ENCODE measurements around the gene ABCC1. TPM values are rescaled to one million over a fixed set of nuclear protein-coding genes. Genes with fewer than 3 reads are reported as not detected.

The ABCC1 gene
- total RNA-seq, 1 donor from 2014 or later, result 29.9 TPM

DNA sequence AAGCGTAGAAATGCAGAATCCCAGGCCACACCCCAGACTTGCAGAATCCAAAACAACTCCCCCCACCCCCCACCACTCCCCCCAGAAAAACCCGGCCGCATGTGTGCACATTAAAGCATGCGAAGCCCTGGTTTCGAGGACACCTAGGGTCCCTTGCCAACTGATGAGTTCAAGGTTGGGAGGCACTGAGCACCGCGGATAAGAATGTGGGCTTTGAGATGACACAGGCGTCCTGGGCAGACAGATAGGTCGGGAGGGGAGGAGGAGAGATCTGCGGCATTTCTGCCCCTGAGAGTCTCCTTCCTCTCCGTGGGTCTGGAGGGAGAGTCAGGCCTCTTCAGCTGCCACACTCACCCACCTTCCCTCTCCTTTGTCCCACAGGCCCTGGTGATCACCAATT lies 98.3 kb downstream of the ABCC1 start:
- Mint-ChIP-seq H3K4me1 (ENCODE audit: low read depth, unreplicated experiment) (peaks cover 4% of the 10 kb centered on the region), H3K4me3 (ENCODE audit: unreplicated experiment) (no peak overlapping the region), H3K36me3 (ENCODE audit: unreplicated experiment) (peaks cover 10% of the 10 kb centered on the region), H3K9me3 (ENCODE audit: unreplicated experiment) (no peaks in the 10 kb centered on the region), H3K27ac (ENCODE audit: unreplicated experiment) (no peak overlapping the region), H3K27me3 (ENCODE audit: unreplicated experiment) (peaks cover 6% of the 10 kb centered on the region)
- no peak for DNase-seq
- TF ChIP-seq, protein P1, sequence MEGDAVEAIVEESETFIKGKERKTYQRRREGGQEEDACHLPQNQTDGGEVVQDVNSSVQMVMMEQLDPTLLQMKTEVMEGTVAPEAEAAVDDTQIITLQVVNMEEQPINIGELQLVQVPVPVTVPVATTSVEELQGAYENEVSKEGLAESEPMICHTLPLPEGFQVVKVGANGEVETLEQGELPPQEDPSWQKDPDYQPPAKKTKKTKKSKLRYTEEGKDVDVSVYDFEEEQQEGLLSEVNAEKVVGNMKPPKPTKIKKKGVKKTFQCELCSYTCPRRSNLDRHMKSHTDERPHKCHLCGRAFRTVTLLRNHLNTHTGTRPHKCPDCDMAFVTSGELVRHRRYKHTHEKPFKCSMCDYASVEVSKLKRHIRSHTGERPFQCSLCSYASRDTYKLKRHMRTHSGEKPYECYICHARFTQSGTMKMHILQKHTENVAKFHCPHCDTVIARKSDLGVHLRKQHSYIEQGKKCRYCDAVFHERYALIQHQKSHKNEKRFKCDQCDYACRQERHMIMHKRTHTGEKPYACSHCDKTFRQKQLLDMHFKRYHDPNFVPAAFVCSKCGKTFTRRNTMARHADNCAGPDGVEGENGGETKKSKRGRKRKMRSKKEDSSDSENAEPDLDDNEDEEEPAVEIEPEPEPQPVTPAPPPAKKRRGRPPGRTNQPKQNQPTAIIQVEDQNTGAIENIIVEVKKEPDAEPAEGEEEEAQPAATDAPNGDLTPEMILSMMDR (IDR thresholded peaks at IDR 0.05; ENCODE audit: partially characterized antibody, unreplicated experiment), result no peak

- no peaks in the 10 kb centered on the region for H3K9me3 Mint-ChIP-seq (ENCODE audit: unreplicated experiment)
- H3K4me3 Mint-ChIP-seq (ENCODE audit: unreplicated experiment), result no peak overlapping the region
- peaks cover 4% of the 10 kb centered on the region for H3K4me1 Mint-ChIP-seq (ENCODE audit: low read depth, unreplicated experiment)
- TF ChIP-seq, protein P1 (IDR thresholded peaks at IDR 0.05; ENCODE audit: partially characterized antibody, unreplicated experiment), result no peak
- peaks cover 10% of the 10 kb centered on the region for H3K36me3 Mint-ChIP-seq (ENCODE audit: unreplicated experiment)
- H3K27ac Mint-ChIP-seq (ENCODE audit: unreplicated experiment), result no peak overlapping the region
- DNase-seq, result no peak
- H3K27me3 Mint-ChIP-seq (ENCODE audit: unreplicated experiment), result peaks cover 6% of the 10 kb centered on the region
Observed at GRCh38 chr16:16048904-16049582, 99.6 kb downstream of the ABCC1 start.

DNA sequence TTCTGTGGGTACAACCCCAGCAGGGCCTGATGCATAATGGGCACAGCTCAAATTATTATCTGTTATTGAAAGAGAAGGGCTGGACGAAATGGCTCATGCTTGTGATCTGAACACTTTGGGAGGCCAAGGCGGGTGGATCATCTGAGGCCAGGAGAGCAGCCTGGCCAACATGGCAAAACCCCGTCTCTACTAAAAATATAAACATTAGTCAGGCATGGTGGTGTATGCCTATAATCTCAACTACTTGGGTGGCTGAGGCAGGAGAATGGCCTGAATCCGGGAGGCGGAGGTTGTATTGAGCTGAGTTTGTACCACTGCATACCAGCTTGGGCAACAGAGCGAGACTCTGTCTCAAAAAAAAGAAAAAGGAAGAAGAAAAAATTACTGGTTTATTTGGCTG lies 100.7 kb downstream of the ABCC1 start:
- no peak for DNase-seq
- H3K9me3 Mint-ChIP-seq (ENCODE audit: unreplicated experiment), result no peaks in the 10 kb centered on the region
- H3K4me3 Mint-ChIP-seq (ENCODE audit: unreplicated experiment), result no peak overlapping the region
- H3K27me3 Mint-ChIP-seq (ENCODE audit: unreplicated experiment), result peaks cover 6% of the 10 kb centered on the region
- H3K4me1 Mint-ChIP-seq (ENCODE audit: low read depth, unreplicated experiment), result peaks cover 4% of the 10 kb centered on the region
- TF ChIP-seq, protein P1 (IDR thresholded peaks at IDR 0.05; ENCODE audit: partially characterized antibody, unreplicated experiment), result no peak
- H3K27ac Mint-ChIP-seq (ENCODE audit: unreplicated experiment), result no peak overlapping the region
- peaks cover 10% of the 10 kb centered on the region for H3K36me3 Mint-ChIP-seq (ENCODE audit: unreplicated experiment)

DNA sequence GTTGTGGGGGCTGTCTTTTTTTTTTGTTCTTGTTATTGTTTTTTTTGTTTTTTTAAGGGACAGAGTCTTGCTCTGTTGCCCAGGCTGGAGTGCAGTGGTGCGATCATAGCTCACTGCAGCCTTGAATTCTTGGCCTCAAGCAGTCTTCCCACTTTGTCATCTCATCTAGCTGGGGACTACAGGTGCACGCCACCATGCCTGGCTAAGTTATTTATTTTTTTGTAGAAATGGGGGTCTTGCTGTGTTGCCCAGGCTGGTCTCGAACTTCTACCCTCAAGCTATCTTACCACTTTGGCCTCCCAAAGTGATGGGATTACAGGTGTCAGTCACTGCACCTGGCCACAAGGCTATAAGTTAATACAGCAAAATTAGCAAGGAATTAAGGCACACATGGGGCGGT lies 101.7 kb downstream of the ABCC1 start:
- H3K27ac Mint-ChIP-seq (ENCODE audit: unreplicated experiment), result no peak overlapping the region
- H3K27me3 Mint-ChIP-seq (ENCODE audit: unreplicated experiment), result peaks cover 3% of the 10 kb centered on the region
- no peaks in the 10 kb centered on the region for H3K9me3 Mint-ChIP-seq (ENCODE audit: unreplicated experiment)
- DNase-seq, result no peak
- H3K4me1 Mint-ChIP-seq (ENCODE audit: low read depth, unreplicated experiment), result no peaks in the 10 kb centered on the region
- H3K36me3 Mint-ChIP-seq (ENCODE audit: unreplicated experiment), result peaks cover 5% of the 10 kb centered on the region
- TF ChIP-seq, protein P1 (IDR thresholded peaks at IDR 0.05; ENCODE audit: partially characterized antibody, unreplicated experiment), result no peak
- H3K4me3 Mint-ChIP-seq (ENCODE audit: unreplicated experiment), result no peak overlapping the region

DNA sequence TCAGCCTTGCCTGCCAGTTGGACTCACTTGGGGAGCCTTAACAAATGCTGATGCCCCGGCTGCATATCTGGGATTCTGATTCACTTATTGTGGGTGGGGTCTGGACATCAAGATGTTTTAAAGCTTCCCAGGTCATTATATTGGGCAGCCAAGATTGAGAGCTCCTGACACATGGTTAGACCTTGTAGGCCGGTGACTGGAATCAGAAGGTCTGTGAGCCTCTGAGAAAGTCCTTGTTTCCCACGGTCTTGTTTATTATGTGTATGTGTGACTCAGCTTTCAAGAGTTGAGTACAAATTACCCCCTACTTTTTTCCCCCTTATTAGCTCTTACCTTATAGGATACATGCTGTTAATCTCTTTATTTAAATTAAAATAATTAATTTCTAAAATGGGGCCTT lies 103.5 kb downstream of the ABCC1 start:
- peaks cover 3% of the 10 kb centered on the region for H3K27me3 Mint-ChIP-seq (ENCODE audit: unreplicated experiment)
- TF ChIP-seq, protein P1 (IDR thresholded peaks at IDR 0.05; ENCODE audit: partially characterized antibody, unreplicated experiment), result no peak

More for the DNA sequence above, 103.5 kb downstream of the ABCC1 start:
- Mint-ChIP-seq H3K9me3 (ENCODE audit: unreplicated experiment) (no peaks in the 10 kb centered on the region), H3K4me3 (ENCODE audit: unreplicated experiment) (no peak overlapping the region), H3K36me3 (ENCODE audit: unreplicated experiment) (peaks cover 5% of the 10 kb centered on the region), H3K27ac (ENCODE audit: unreplicated experiment) (no peak overlapping the region), H3K4me1 (ENCODE audit: low read depth, unreplicated experiment) (no peaks in the 10 kb centered on the region)
- no peak for DNase-seq
